HepG2 (cell line): ENCODE results near the gene OTUB2. TPM values are rescaled to one million over a fixed set of nuclear protein-coding genes. Genes with fewer than 3 reads are reported as not detected.

Experiments used
- ATAC-seq: fragments of 200-7000 bp; cut with Tn5 transposase; 3 replicates; pipeline ENCODE4 v1.9.1; 2020; ENCODE audit warnings: mild to moderate bottlenecking, moderate library complexity
- BruUV-seq: library from RNA; stranded (reverse); fragments of 400-500 nt; replicated peaks from 2 replicates; lab custom pipeline; 2021; lab: Mats Ljungman, UMichigan
- CTCF ChIA-PET: fragments of 300-600 bp; formaldehyde crosslinking; extraction: SDS; loops from one replicate; lab custom pipeline; 2021; ENCODE audit warnings: low total read pairs, inconsistent platforms, low intra/inter-chr PET ratio; lab: Yijun Ruan, JAX
- POLR2A ChIA-PET: fragments of 350-600 bp; sonication (Branson Sonifier 250); formaldehyde crosslinking; loops from one replicate; lab custom pipeline; 2020; ENCODE audit warnings: antibody characterized with exemption, inconsistent platforms; lab: Yijun Ruan, JAX
- DNase-seq: peaks from one replicate; pipeline ENCODE4 v3.0.0-alpha.2; 2015; ENCODE audit warnings: low spot score
- FAIRE-seq: peaks from 3 replicates; lab custom pipeline; 2011; peaks lifted over from hg19 to GRCh38; lab: Jason Lieb, UNC
- H2AFZ ChIP-seq: one replicate; pipeline ENCODE4 v1.6.1; 2011; ENCODE audit warnings: low read length, inconsistent platforms
- H3K27ac ChIP-seq: fragments of 300-600 bp; 3 replicates; pipeline ENCODE4 v1.8.0; 2011; ENCODE audit warnings: mixed run types, mild to moderate bottlenecking, mixed read lengths, low read length, inconsistent platforms; ENCODE audit not compliant: insufficient read depth; ENCODE audit errors: extremely low read length
- H3K27me3 ChIP-seq, 2 experiments: fragments of 200-600 bp in 1 of 2; 2 replicates in 1 of 2; 3 replicates in 1 of 2; pipeline versions ENCODE4 v1.6.0 to v1.8.0; 2011; ENCODE audit warnings: low read length in 2 of 2, mild to moderate bottlenecking in 2 of 2, moderate library complexity in 2 of 2, inconsistent platforms in 1 of 2; ENCODE audit not compliant: insufficient read depth in 2 of 2, control insufficient read depth in 1 of 2
- H3K36me3 ChIP-seq, 2 experiments: fragments of 200-600 bp in 1 of 2; replicated peaks in 1 of 2; 2 replicates in 1 of 2; 3 replicates in 1 of 2; pipeline versions ENCODE4 v1.5.1 to v1.8.0; 2011; ENCODE audit warnings: low read length in 2 of 2, inconsistent platforms in 1 of 2; ENCODE audit not compliant: insufficient read depth in 2 of 2, control insufficient read depth in 1 of 2
- H3K4me1 ChIP-seq: 2 replicates; pipeline ENCODE4 v1.5.1; 2012; ENCODE audit warnings: low read length, inconsistent platforms; ENCODE audit not compliant: insufficient read depth
- H3K4me2 ChIP-seq: 2 replicates; pipeline ENCODE4 v1.6.0; 2011; ENCODE audit warnings: low read depth, low read length, inconsistent platforms
- H3K4me3 ChIP-seq, 3 experiments: fragments of 200-600 bp in 1 of 3; sonication (generic), shearing (Covaris generic) in 1 of 3; replicated peaks in 1 of 3; 2 replicates each; pipeline ENCODE4 v1.5.1; 2011 to 2016; ENCODE audit warnings: low read length in 3 of 3, inconsistent platforms in 2 of 3, low read depth in 2 of 3, mild to moderate bottlenecking in 2 of 3, control low read depth in 1 of 3, mixed read lengths in 1 of 3; ENCODE audit not compliant: insufficient read depth in 1 of 3
- H3K79me2 ChIP-seq: one replicate; pipeline ENCODE4 v1.6.1; 2011; ENCODE audit warnings: low read length, inconsistent platforms; ENCODE audit not compliant: insufficient read depth
- H3K9ac ChIP-seq: 2 replicates; pipeline ENCODE4 v1.6.0; 2011; ENCODE audit warnings: mild to moderate bottlenecking, low read depth, low read length, inconsistent platforms; ENCODE audit not compliant: insufficient read depth
- H3K9me3 ChIP-seq: 2 replicates; pipeline ENCODE4 v1.5.1; 2012; ENCODE audit warnings: mild to moderate bottlenecking, low read length
- H4K20me1 ChIP-seq: 2 replicates; pipeline ENCODE4 v1.6.0; 2011; ENCODE audit warnings: inconsistent platforms, mild to moderate bottlenecking, low read length, moderate library complexity; ENCODE audit not compliant: insufficient read depth
- MAFK ChIP-seq, 2 experiments: IDR thresholded peaks in 1 of 2; conservative IDR thresholded peaks in 1 of 2; 2 replicates each; pipeline ENCODE4 v1.6.1; 2011; ENCODE audit warnings: improper control_type of control experiment in 2 of 2, low read length in 2 of 2
- NFE2L2 ChIP-seq: fragments of 150-350 bp; IDR thresholded peaks from 2 replicates; pipeline ENCODE4 v1.6.1; 2014; ENCODE audit warnings: low read length
- PBX2 ChIP-seq: IDR thresholded peaks from 2 replicates; pipeline ENCODE4 v1.6.1; 2016; ENCODE audit warnings: control low read depth
- ZBED4 ChIP-seq: sonication (generic); formaldehyde crosslinking; IDR thresholded peaks from 2 replicates; pipeline ENCODE4 v1.4.0; 2020; ENCODE audit warnings: missing genetic modification reagents, borderline replicate concordance
- ZNF281 ChIP-seq: sonication (generic); formaldehyde crosslinking; IDR thresholded peaks from 2 replicates; pipeline ENCODE4 v1.4.0; 2020; ENCODE audit warnings: missing genetic modification reagents, borderline replicate concordance
- ZNF562 ChIP-seq: sonication (generic); formaldehyde crosslinking; IDR thresholded peaks from 2 replicates; pipeline ENCODE4 v1.8.0; 2022; ENCODE audit warnings: missing genetic modification reagents, borderline replicate concordance
- ZNF660 ChIP-seq: sonication (generic); formaldehyde crosslinking; IDR thresholded peaks from 2 replicates; pipeline ENCODE4 v1.5.1; 2020; ENCODE audit warnings: mild to moderate bottlenecking, low read depth, missing genetic modification reagents, borderline replicate concordance
- ZNF768 ChIP-seq: sonication (generic); formaldehyde crosslinking; IDR thresholded peaks from 2 replicates; pipeline ENCODE4 v1.4.0; 2020; ENCODE audit warnings: missing genetic modification reagents
- WGBS: methylation state at CpG from one replicate; pipeline ENCODE4 v1.1.6; 2017; ENCODE audit warnings: low lambda C conversion rate; 5-methylcytosine and 5-hydroxymethylcytosine counted together
- in situ Hi-C: cut with HindIII; loops from 2 replicates; pipeline ENCODE4 v1.10.0; 2017; ENCODE audit warnings: low pct_unique_long_range_greater_than_20kb; ENCODE audit not compliant: extremely low pct_ligation_motif_present
- intact Hi-C: fragments of 100-400 bp; cut with micrococcal nuclease; formaldehyde crosslinking; loops from one replicate; pipeline ENCODE4 v1.10.0; 2022; ENCODE audit not compliant: unreplicated experiment
- polyA plus RNA-seq, 8 experiments: library from polyadenylated mRNA; depleted of rRNA in 3 of 8; stranded (reverse) in 7 of 8; unstranded in 1 of 8; fragments of >200 nt; fragmentation: Illumina TruSeq in 4 of 8; extraction: Trizol in 4 of 8; gene quantifications; 2 replicates each; pipeline versions ENCODE4 v1.2.1 to v1.2.3, GENCODE V29; 2011 to 2016; ENCODE audit warnings: low read depth in 4 of 8, missing spikeins in 1 of 8, mixed read lengths in 1 of 8; ENCODE audit not compliant: insufficient read depth in 1 of 8
- total RNA-seq, 5 experiments: library from RNA; depleted of rRNA; stranded (reverse); fragments of >200 nt; fragmentation: Illumina TruSeq; extraction: Trizol; gene quantifications; 2 replicates each; pipeline ENCODE4 v1.2.3, GENCODE V29; 2016; ENCODE audit warnings: low read depth in 1 of 5

OTUB2 gene
- total and polyA plus RNA-seq, 2 of the 13 experiments (the other 11 are each of a cell fraction or from before 2014, with no cell fraction given), result 2.2 to 2.4 TPM

GRCh38 chr14:93993382-93993781 lies 32.8 kb upstream of the OTUB2 start:
- FAIRE-seq, result no peak
- H3K4me1 ChIP-seq, result peaks cover 46% of the 10 kb centered on the region
- DNase-seq, result no peak
- H2AFZ ChIP-seq, result no peak overlapping the region
- no peaks in the 10 kb centered on the region for H3K36me3 ChIP-seq
- 3% methylated on average over 5 of the region's 6 CpGs for WGBS
- intact Hi-C loops (no loop called here), in situ Hi-C loops (no loop called here)
- no peak overlapping the region for H3K4me3 ChIP-seq
- H3K79me2 ChIP-seq, result no peaks in the 10 kb centered on the region
- H4K20me1 ChIP-seq, result no peaks in the 10 kb centered on the region
- ChIA-PET CTCF (no interaction called here), POLR2A (no interaction called here)
- H3K9ac ChIP-seq, result no peak overlapping the region
- no peak overlapping the region for H3K4me2 ChIP-seq
- H3K27me3 ChIP-seq, result peaks cover 4 to 75% of the 10 kb centered on the region in 2 experiments; a peak in 4 of 5 replicates
- BruUV-seq, result no TSS peak
- TF ChIP-seq ZNF768 (CRISPR knock-in tag), result peak; percentile 95
- TF ChIP-seq ZNF562 (CRISPR knock-in tag), result no peak
- H3K9me3 ChIP-seq, result no peaks in the 10 kb centered on the region
- no peak overlapping the region for H3K27ac ChIP-seq
- ATAC-seq, result no peak

GRCh38 chr14:93994919-93995682 lies 31.0 kb upstream of the OTUB2 start:
- H3K4me1 ChIP-seq, result peaks cover 46% of the 10 kb centered on the region
- no peaks in the 10 kb centered on the region for H4K20me1 ChIP-seq
- BruUV-seq, result no TSS peak
- POLR2A ChIA-PET, result no interaction called here
- intact Hi-C loops (no loop called here), in situ Hi-C loops (no loop called here)
- FAIRE-seq (no peak), ATAC-seq (no peak), DNase-seq (no peak)
- no peak overlapping the region for H3K4me3 ChIP-seq
- H3K9ac ChIP-seq, result no peak overlapping the region
- H3K4me2 ChIP-seq, result no peak overlapping the region
- no peak overlapping the region for H3K27ac ChIP-seq
- H3K79me2 ChIP-seq, result no peaks in the 10 kb centered on the region
- peaks cover 4 to 69% of the 10 kb centered on the region in 2 experiments; a peak in 4 of 5 replicates for H3K27me3 ChIP-seq
- no peak overlapping the region for H2AFZ ChIP-seq
- no peaks in the 10 kb centered on the region for H3K36me3 ChIP-seq
- H3K9me3 ChIP-seq, result no peaks in the 10 kb centered on the region
- 10% methylated on average over 7 of the region's 13 CpGs for WGBS
- CTCF ChIA-PET, result no interaction called here
- TF ChIP-seq PBX2 (CRISPR knock-in tag) (peak; percentile 35; the same call in 1 of the 2 replicates), ZNF660 (CRISPR knock-in tag) (no peak), MAFK (conservative IDR thresholded peaks at IDR 0.05 in 1 of 2, IDR thresholded peaks at IDR 0.05 in 1 of 2; ENCODE audit: low read length in 2 of 2) (no peak), ZBED4 (CRISPR knock-in tag) (no peak), ZNF281 (CRISPR knock-in tag) (no peak), NFE2L2 (no peak)
